ENCODE measurements around the gene DCAF12.

Gene DCAF12

GRCh38 chr9:34124926-34125325 lies 1.6 kb downstream of the DCAF12 start:
- DNase-seq (ENCODE audit: low read depth): peak; percentile 63
- peak overlapping the region; percentile 94 for H3K4me3 ChIP-seq (ENCODE audit: low read depth, low read length)
- no peak for TF ChIP-seq POLR2A (IDR thresholded peaks at IDR 0.05; ENCODE audit: extremely low read depth, insufficient read length)
- TF ChIP-seq CTCF (IDR thresholded peaks at IDR 0.05; ENCODE audit: low read depth, low read length): no peak
- no peak for TF ChIP-seq MYC (IDR thresholded peaks at IDR 0.05; ENCODE audit: low read depth, low read length)
- TF ChIP-seq MAX (IDR thresholded peaks at IDR 0.05; ENCODE audit: low read depth, low read length): no peak

GRCh38 chr9:34124099-34124498 lies 2.4 kb downstream of the DCAF12 start:
- TF ChIP-seq MAX (IDR thresholded peaks at IDR 0.05; ENCODE audit: low read depth, low read length): no peak
- no peak for TF ChIP-seq CTCF (IDR thresholded peaks at IDR 0.05; ENCODE audit: low read depth, low read length)
- TF ChIP-seq POLR2A (IDR thresholded peaks at IDR 0.05; ENCODE audit: extremely low read depth, insufficient read length): no peak
- DNase-seq (ENCODE audit: low read depth): peak; percentile 91
- H3K4me3 ChIP-seq (ENCODE audit: low read depth, low read length): peak overlapping the region; percentile 94

- peak overlapping the region; percentile 94 for H3K4me3 ChIP-seq (ENCODE audit: low read depth, low read length)
Observed at GRCh38 chr9:34123682-34124081, 2.8 kb downstream of the DCAF12 start.

GRCh38 chr9:34121996-34122395 lies 4.5 kb downstream of the DCAF12 start:
- TF ChIP-seq MYC (IDR thresholded peaks at IDR 0.05; ENCODE audit: low read depth, low read length) (no peak), CTCF (IDR thresholded peaks at IDR 0.05; ENCODE audit: low read depth, low read length) (no peak), MAX (IDR thresholded peaks at IDR 0.05; ENCODE audit: low read depth, low read length) (no peak), POLR2A (IDR thresholded peaks at IDR 0.05; ENCODE audit: extremely low read depth, insufficient read length) (no peak)
- no peak for DNase-seq (ENCODE audit: low read depth)
- no peak overlapping the region for H3K4me3 ChIP-seq (ENCODE audit: low read depth, low read length)

More at GRCh38 chr9:34123682-34124081, 2.8 kb downstream of the DCAF12 start:
- no peak for TF ChIP-seq POLR2A (IDR thresholded peaks at IDR 0.05; ENCODE audit: extremely low read depth, insufficient read length)
- peak; percentile 90 for TF ChIP-seq MAX (IDR thresholded peaks at IDR 0.05; ENCODE audit: low read depth, low read length)
- TF ChIP-seq CTCF (IDR thresholded peaks at IDR 0.05; ENCODE audit: low read depth, low read length): no peak
- peak; percentile 59; the same call in 1 of the 2 replicates for TF ChIP-seq MYC (IDR thresholded peaks at IDR 0.05; ENCODE audit: low read depth, low read length)
- DNase-seq (ENCODE audit: low read depth): peak; percentile 98

GRCh38 chr9:34119713-34120112 lies 6.8 kb downstream of the DCAF12 start:
- no peak for DNase-seq (ENCODE audit: low read depth)
- TF ChIP-seq CTCF (IDR thresholded peaks at IDR 0.05; ENCODE audit: low read depth, low read length): no peak
- TF ChIP-seq MYC (IDR thresholded peaks at IDR 0.05; ENCODE audit: low read depth, low read length): no peak
- no peak for TF ChIP-seq POLR2A (IDR thresholded peaks at IDR 0.05; ENCODE audit: extremely low read depth, insufficient read length)
- TF ChIP-seq MAX (IDR thresholded peaks at IDR 0.05; ENCODE audit: low read depth, low read length): no peak
- H3K4me3 ChIP-seq (ENCODE audit: low read depth, low read length): no peak overlapping the region

- DNase-seq (ENCODE audit: low read depth): no peak
- H3K4me3 ChIP-seq (ENCODE audit: low read depth, low read length): no peak overlapping the region
- TF ChIP-seq POLR2A (IDR thresholded peaks at IDR 0.05; ENCODE audit: extremely low read depth, insufficient read length) (no peak), MYC (IDR thresholded peaks at IDR 0.05; ENCODE audit: low read depth, low read length) (no peak), CTCF (IDR thresholded peaks at IDR 0.05; ENCODE audit: low read depth, low read length) (no peak), MAX (IDR thresholded peaks at IDR 0.05; ENCODE audit: low read depth, low read length) (no peak)
Observed at GRCh38 chr9:34114436-34114835, 12.1 kb downstream of the DCAF12 start.
